SK-N-MC (cell line): ENCODE results near the gene DIPK1B.
"Not testable (repeated sequence)": the region's sequence is repeated elsewhere in the genome, so short reads cannot be mapped to it uniquely, and the experiment has no call there.

ENCODE experiments used
- DNase-seq: peaks from one replicate; pipeline ENCODE4 v3.0.0-alpha.2; 2011; ENCODE audit warnings: low read depth, low spot score
- H3K27ac ChIP-seq: fragments of 200-600 bp; sonication (generic); 2 replicates; pipeline ENCODE4 v1.5.1; 2016; ENCODE audit warnings: mixed run types
- H3K36me3 ChIP-seq: fragments of 200-600 bp; sonication (generic); 2 replicates; pipeline ENCODE4 v1.6.1; 2017; ENCODE audit warnings: antibody characterized with exemption, low read length, mixed read lengths; ENCODE audit not compliant: insufficient read depth
- H3K4me3 ChIP-seq: fragments of 200-600 bp; sonication (generic); 2 replicates; pipeline ENCODE4 v1.5.1; 2016
- H3K9ac ChIP-seq: fragments of 200-600 bp; sonication (generic); 2 replicates; pipeline ENCODE4 v1.8.0; 2017; ENCODE audit warnings: mixed run types, mixed read lengths; ENCODE audit not compliant: insufficient read length
- H3K9me3 ChIP-seq: fragments of 200-600 bp; sonication (generic); 2 replicates; pipeline ENCODE4 v1.6.1; 2017; ENCODE audit warnings: low read depth, mild to moderate bottlenecking, antibody characterized with exemption, low read length, moderate library complexity, mixed read lengths
- EZH2 ChIP-seq: fragments of 200-600 bp; sonication (generic); IDR thresholded peaks from one replicate; pipeline ENCODE4 v1.6.1; 2017; ENCODE audit warnings: antibody characterized with exemption
- FOXP2 ChIP-seq: optimal IDR thresholded peaks from 2 replicates; pipeline ENCODE3; 2011; ENCODE audit warnings: mild to moderate bottlenecking, moderate library complexity; ENCODE audit not compliant: insufficient read depth; ENCODE audit errors: extremely low read length, control extremely low read depth
- POLR2AphosphoS5 ChIP-seq: IDR thresholded peaks from 2 replicates; pipeline ENCODE4 v1.6.1; 2012; ENCODE audit warnings: mild to moderate bottlenecking, low read depth, low read length, borderline replicate concordance

The DIPK1B gene

GRCh38 chr9:136751244-136751643, 38.9 kb downstream of the DIPK1B start:
- no peak overlapping the region for H3K27ac ChIP-seq
- no peaks in the 10 kb centered on the region; the same call in 1 of the 2 replicates for H3K9me3 ChIP-seq
- no peak overlapping the region for H3K4me3 ChIP-seq
- no peak for DNase-seq
- H3K36me3 ChIP-seq: no peaks in the 10 kb centered on the region
- no peak overlapping the region for H3K9ac ChIP-seq
- no peak for TF ChIP-seq FOXP2

GRCh38 chr9:136751814-136752213, 39.4 kb downstream of the DIPK1B start:
- H3K9ac ChIP-seq: no peak overlapping the region
- no peak overlapping the region for H3K4me3 ChIP-seq
- no peak for DNase-seq
- no peaks in the 10 kb centered on the region; the same call in 1 of the 2 replicates for H3K9me3 ChIP-seq
- TF ChIP-seq POLR2AphosphoS5 (no peak), EZH2 (no peak), FOXP2 (no peak)
- no peaks in the 10 kb centered on the region for H3K36me3 ChIP-seq
- no peak overlapping the region for H3K27ac ChIP-seq

- TF ChIP-seq POLR2AphosphoS5 (no peak), EZH2 (no peak), FOXP2 (no peak)
- no peak for DNase-seq
- no peak overlapping the region for H3K9ac ChIP-seq
Observed at GRCh38 chr9:136753371-136754058, 41.1 kb downstream of the DIPK1B start.

GRCh38 chr9:136754059-136754572, 41.7 kb downstream of the DIPK1B start:
- TF ChIP-seq FOXP2 (no peak), EZH2 (no peak), POLR2AphosphoS5 (no peak)
- H3K27ac ChIP-seq: no peak overlapping the region
- H3K36me3 ChIP-seq: no peaks in the 10 kb centered on the region
- no peak overlapping the region for H3K9ac ChIP-seq
- no peak overlapping the region for H3K4me3 ChIP-seq
- DNase-seq: no peak
- H3K9me3 ChIP-seq: no peaks in the 10 kb centered on the region; the same call in 1 of the 2 replicates

More at GRCh38 chr9:136753371-136754058, 41.1 kb downstream of the DIPK1B start:
- no peaks in the 10 kb centered on the region; the same call in 1 of the 2 replicates for H3K9me3 ChIP-seq
- no peak overlapping the region for H3K27ac ChIP-seq
- H3K4me3 ChIP-seq: no peak overlapping the region
- H3K36me3 ChIP-seq: no peaks in the 10 kb centered on the region

GRCh38 chr9:136754626-136755301, 42.4 kb downstream of the DIPK1B start:
- Histone ChIP-seq H3K9ac (no peak overlapping the region), H3K9me3 (no peaks in the 10 kb centered on the region; the same call in 1 of the 2 replicates), H3K36me3 (no peaks in the 10 kb centered on the region), H3K4me3 (no peak overlapping the region), H3K27ac (no peak overlapping the region)
- DNase-seq: no peak
- TF ChIP-seq POLR2AphosphoS5 (no peak), EZH2 (no peak), FOXP2 (no peak)

GRCh38 chr9:136755302-136756133, 43.1 kb downstream of the DIPK1B start:
- not testable (repeated sequence) for H3K9me3 ChIP-seq, H3K27ac ChIP-seq, DNase-seq, H3K4me3 ChIP-seq, H3K9ac ChIP-seq, H3K36me3 ChIP-seq

- no peak overlapping the region for H3K9ac ChIP-seq
- no peak for DNase-seq
- no peaks in the 10 kb centered on the region; the same call in 1 of the 2 replicates for H3K9me3 ChIP-seq
- TF ChIP-seq EZH2 (no peak), FOXP2 (no peak), POLR2AphosphoS5 (no peak)
- H3K36me3 ChIP-seq: no peaks in the 10 kb centered on the region
- H3K4me3 ChIP-seq: no peak overlapping the region
- H3K27ac ChIP-seq: no peak overlapping the region
Observed at GRCh38 chr9:136756134-136756438, 43.7 kb downstream of the DIPK1B start.

- no peak for TF ChIP-seq FOXP2
- no peak for TF ChIP-seq EZH2
- TF ChIP-seq POLR2AphosphoS5: no peak
- Histone ChIP-seq H3K36me3 (no peaks in the 10 kb centered on the region), H3K9ac (no peak overlapping the region), H3K9me3 (no peaks in the 10 kb centered on the region; the same call in 1 of the 2 replicates), H3K27ac (no peak overlapping the region), H3K4me3 (no peak overlapping the region)
- no peak for DNase-seq
Observed at GRCh38 chr9:136756836-136757235, 44.5 kb downstream of the DIPK1B start.
